C1 segment of cervical spinal cord (tissue), 14 donors: Measurements from ENCODE around the gene MIDN.
"Not testable (repeated sequence)": the region's sequence is repeated elsewhere in the genome, so short reads cannot be mapped to it uniquely, and the experiment has no call there.

Experiments
- DNase-seq, 14 donors: peaks; one replicate each; lab custom pipeline; 2025; lab: John Stamatoyannopoulos, UW

Gene MIDN

GRCh38 chr19:1248139-1248785 is at the start of gene MIDN:
MIDN (plus strand) TSS chr19:1248583; CDS start chr19:1250297, 1,714 bp downstream.
- peak in 12 of 14 donors; percentile 57 to 91 (median 80) for DNase-seq

GRCh38 chr19:1199531-1199930 is 48.9 kb upstream of the MIDN start:
- no peak for DNase-seq

- DNase-seq = not testable (repeated sequence)
Observed at GRCh38 chr19:1200614-1201013, 47.8 kb upstream of the MIDN start.

GRCh38 chr19:1205114-1206099 is 43.0 kb upstream of the MIDN start, which contains the start of gene STK11:
STK11 (plus strand) TSS chr19:1205778; CDS start chr19:1206914, 1,136 bp downstream.
- DNase-seq = peak; percentile 90 to 99 (median 96)

GRCh38 chr19:1206150-1206863 is 42.1 kb upstream of the MIDN start:
- no peak for DNase-seq

GRCh38 chr19:1206864-1207450 is 41.4 kb upstream of the MIDN start:
- DNase-seq = peak in 3 of 14 donors; percentile 53 to 67 (median 62)

GRCh38 chr19:1208830-1209229 is 39.6 kb upstream of the MIDN start:
- DNase-seq = not testable (repeated sequence)

- peak in 9 of 14 donors; percentile 33 to 62 (median 51) for DNase-seq
Observed at GRCh38 chr19:1210227-1210538, 38.2 kb upstream of the MIDN start.

- DNase-seq = peak in 1 of 14 donors; percentile 61
Observed at GRCh38 chr19:1211494-1212234, 36.7 kb upstream of the MIDN start.

- peak in 11 of 14 donors; percentile 22 to 77 (median 56) for DNase-seq
Observed at GRCh38 chr19:1213391-1214286, 34.7 kb upstream of the MIDN start.

- no peak for DNase-seq
Observed at GRCh38 chr19:1214299-1214861, 34.0 kb upstream of the MIDN start.

GRCh38 chr19:1214862-1215731 is 33.3 kb upstream of the MIDN start:
- peak in 10 of 14 donors; percentile 20 to 84 (median 57) for DNase-seq

- DNase-seq = no peak
Observed at GRCh38 chr19:1216756-1217155, 31.6 kb upstream of the MIDN start.

- no peak for DNase-seq
Observed at GRCh38 chr19:1217366-1217765, 31.0 kb upstream of the MIDN start.

GRCh38 chr19:1218751-1219567 is 29.4 kb upstream of the MIDN start:
- no peak for DNase-seq

- DNase-seq = peak in 1 of 14 donors; percentile 34
Observed at GRCh38 chr19:1219786-1220476, 28.5 kb upstream of the MIDN start.

- DNase-seq = no peak
Observed at GRCh38 chr19:1220477-1220930, 27.9 kb upstream of the MIDN start.
